ENCODE results near the gene EMC9.

Gene EMC9

DNA sequence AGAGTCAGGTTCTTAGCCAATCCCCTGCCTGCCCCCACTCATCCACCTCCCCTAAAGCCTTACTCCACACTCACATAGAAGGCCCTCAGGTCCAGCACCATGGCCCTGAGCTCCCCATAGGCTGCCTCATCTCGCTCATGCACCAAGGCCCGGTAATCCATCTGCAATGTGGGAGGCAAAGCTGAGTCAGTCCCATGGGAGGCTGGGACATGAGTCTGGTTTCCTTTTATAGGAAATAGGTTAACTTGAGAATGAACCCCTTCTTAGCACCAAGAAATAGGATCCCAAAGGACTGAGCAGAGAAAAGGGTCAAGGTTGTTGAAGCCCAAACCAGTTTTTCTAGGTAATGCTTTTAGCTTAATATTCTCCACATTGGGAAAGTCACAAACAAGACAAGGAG is 2.1 kb upstream of the EMC9 start:
- DNase-seq (ENCODE audit: insufficient read length, low spot score) (no peak), FAIRE-seq (no peak)
- TF ChIP-seq, protein P1, sequence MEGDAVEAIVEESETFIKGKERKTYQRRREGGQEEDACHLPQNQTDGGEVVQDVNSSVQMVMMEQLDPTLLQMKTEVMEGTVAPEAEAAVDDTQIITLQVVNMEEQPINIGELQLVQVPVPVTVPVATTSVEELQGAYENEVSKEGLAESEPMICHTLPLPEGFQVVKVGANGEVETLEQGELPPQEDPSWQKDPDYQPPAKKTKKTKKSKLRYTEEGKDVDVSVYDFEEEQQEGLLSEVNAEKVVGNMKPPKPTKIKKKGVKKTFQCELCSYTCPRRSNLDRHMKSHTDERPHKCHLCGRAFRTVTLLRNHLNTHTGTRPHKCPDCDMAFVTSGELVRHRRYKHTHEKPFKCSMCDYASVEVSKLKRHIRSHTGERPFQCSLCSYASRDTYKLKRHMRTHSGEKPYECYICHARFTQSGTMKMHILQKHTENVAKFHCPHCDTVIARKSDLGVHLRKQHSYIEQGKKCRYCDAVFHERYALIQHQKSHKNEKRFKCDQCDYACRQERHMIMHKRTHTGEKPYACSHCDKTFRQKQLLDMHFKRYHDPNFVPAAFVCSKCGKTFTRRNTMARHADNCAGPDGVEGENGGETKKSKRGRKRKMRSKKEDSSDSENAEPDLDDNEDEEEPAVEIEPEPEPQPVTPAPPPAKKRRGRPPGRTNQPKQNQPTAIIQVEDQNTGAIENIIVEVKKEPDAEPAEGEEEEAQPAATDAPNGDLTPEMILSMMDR (IDR thresholded peaks at IDR 0.05; ENCODE audit: insufficient read depth, missing control alignments) = no peak

DNA sequence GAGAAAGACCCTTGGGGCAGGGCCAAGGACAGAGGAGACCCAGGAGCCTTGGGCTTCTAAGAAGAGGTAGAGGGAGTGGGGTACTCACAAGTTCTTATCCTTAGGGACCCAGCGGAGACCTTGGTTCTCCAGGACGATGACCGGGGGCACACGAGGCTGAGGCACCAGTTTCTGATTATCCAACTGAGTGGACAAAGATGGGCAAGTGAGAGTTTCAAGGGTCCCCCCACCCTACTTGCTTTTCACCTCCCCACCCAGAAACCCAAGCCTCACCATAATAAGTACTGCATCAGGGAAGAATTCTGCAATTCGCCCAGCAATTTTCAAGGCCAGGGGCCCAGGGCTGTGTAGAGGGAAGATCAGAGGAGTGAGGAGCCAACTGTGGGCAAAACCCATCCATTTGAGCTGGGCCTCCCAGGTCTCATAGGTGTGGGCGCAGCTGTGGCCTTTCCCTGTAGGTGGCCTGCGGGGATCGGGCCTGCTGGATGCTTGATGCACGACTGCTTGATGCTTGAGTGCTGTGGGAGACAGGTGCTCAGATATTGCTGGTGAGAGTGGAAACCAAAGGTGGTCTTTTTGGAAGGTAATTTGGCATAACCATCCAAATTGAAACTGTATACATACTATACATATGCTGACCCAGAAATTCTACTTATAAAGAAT is 2.0 kb downstream of the EMC9 start:
- TF ChIP-seq, protein P1 (IDR thresholded peaks at IDR 0.05; ENCODE audit: insufficient read depth, missing control alignments) = no peak
- DNase-seq (ENCODE audit: insufficient read length, low spot score) = no peak
- no peak for FAIRE-seq

DNA sequence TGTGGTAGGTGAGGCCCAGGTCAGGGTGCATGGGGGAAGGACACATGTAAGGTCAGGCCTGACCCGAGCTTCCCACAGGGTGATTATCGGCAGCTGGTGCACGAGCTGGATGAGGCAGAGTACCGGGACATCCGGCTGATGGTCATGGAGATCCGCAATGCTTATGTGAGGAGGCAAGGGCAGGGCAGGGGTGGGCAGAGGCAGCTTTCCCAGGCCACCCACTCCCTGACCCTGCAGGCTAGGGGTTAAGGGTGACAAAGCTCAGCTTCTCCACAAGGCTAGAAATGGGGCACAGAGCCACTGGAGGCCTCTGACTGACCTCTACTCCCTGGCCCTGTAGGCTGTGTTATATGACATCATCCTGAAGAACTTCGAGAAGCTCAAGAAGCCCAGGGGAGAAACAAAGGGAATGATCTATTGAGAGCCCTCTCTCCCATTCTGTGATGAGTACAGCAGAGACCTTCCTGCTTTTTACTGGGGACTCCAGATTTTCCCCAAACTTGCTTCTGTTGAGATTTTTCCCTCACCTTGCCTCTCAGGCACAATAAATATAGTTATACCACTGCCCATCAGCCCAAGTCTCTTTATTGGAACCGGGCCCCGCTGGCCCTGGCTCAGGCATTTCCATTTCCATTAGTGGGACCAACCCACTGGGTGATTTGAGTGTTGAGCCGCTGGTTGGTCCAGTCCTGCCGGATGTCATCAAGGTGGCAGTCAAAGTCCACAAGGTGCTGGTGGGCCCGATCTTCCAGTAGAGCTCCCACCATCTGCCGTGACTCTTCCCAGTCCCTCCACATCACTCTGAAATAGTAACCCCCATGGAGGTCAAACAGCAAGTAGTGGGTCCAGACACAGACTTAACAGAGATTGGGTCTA is 2.8 kb downstream of the EMC9 start:
- FAIRE-seq (no peak), DNase-seq (ENCODE audit: insufficient read length, low spot score) (no peak)
- TF ChIP-seq, protein P1 (IDR thresholded peaks at IDR 0.05; ENCODE audit: insufficient read depth, missing control alignments) = no peak

DNA sequence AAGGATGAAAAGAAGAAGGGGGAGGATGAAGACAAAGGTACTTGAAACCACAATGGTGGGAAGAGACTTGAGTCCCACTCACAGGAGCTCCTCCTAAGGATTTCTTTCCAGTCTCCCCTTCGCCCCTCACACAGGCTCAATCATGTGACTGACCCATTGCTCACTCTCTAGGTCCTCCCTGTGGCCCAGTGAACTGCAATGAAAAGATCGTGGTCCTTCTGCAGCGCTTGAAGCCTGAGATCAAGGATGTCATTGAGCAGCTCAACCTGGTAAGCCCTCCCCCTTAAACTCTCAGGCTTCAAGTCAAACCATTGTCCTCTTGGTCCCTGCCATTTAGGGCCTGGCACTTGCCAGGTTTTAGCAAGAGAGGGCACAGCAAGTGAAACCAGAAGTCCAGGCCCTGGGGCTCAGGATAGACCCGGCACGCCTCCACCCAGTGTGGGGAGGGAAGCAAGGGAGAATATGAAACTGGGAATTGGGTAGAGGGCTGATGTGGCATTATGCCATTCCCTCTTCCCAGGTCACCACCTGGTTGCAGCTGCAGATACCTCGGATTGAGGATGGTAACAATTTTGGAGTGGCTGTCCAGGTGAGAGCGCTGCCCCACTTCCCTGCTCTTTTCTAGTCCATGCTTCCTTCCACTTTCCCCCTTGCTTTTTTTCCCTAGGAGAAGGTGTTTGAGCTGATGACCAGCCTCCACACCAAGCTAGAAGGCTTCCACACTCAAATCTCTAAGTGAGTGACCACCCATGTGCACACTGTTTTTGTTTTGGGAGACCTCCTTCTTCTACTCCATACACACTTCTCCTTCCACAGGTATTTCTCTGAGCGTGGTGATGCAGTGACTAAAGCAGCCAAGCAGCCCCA is 3.6 kb downstream of the EMC9 start:
- TF ChIP-seq, protein P1 (IDR thresholded peaks at IDR 0.05; ENCODE audit: insufficient read depth, missing control alignments) = no peak
- no peak for FAIRE-seq

DNA sequence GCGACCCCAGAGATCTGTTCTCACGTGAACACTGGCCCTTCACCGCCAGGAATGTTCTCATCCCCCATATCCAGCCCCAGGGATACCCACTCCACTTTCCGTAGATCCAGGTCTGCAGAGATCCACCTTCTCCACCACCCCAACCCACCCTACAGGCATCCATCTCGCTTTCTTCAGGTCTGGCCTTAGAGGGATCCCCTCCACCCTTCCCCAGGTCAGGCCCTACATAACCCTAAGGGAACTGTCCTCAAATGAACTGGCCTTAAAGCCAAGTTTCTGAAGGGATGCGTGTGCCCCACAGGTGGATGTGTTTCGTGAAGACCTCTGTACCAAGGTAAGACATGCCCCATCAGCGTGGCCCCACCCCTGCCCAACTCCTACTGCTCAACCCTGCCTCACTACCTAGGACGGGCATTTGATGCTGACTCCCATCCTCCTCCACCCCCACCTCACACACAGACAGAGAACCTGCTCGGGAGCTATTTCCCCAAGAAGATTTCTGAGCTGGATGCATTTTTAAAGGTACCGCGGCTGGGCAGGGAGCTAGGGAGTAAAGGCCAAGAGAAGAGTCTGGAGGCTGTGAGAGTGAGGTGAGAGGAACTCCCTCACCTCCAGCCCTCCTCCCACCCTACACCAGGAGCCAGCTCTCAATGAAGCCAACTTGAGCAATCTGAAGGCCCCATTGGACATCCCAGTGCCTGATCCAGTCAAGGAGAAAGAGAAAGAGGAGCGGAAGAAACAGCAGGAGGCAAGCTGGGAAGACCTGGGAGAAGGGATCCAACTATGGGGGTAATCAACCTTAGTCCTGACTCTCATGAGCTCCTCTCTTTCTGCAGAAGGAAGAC is 4.5 kb downstream of the EMC9 start:
- TF ChIP-seq, protein P1 (IDR thresholded peaks at IDR 0.05; ENCODE audit: insufficient read depth, missing control alignments) = no peak
- DNase-seq (ENCODE audit: insufficient read length, low spot score) (no peak), FAIRE-seq (no peak)

More for the DNA sequence above, 3.6 kb downstream of the EMC9 start:
- no peak for DNase-seq (ENCODE audit: insufficient read length, low spot score)

Data from D721Med (cell line).